Upper lobe of left lung (tissue), 6 donors: ENCODE results near the gene SLC6A16. TPM values are rescaled to one million over a fixed set of nuclear protein-coding genes. Genes with fewer than 3 reads are reported as not detected.

Experiments used
- ATAC-seq, 2 donors: fragments of 200-7000 bp; cut with Tn5 transposase; one replicate each; pipeline ENCODE4 v1.9.1; 2022; ENCODE audit warnings: mild to moderate bottlenecking in 2 of 2, moderate library complexity in 2 of 2; ENCODE audit not compliant: low FRiP score in 2 of 2
- DNase-seq, 2 donors: peaks; one replicate each; pipeline ENCODE4 v3.0.0-alpha.2; 2019 to 2020
- H3K27ac ChIP-seq, 4 donors: fragments of 200-600 bp; sonication (generic); one replicate each; pipeline ENCODE4 v1.5.1; 2016 to 2019
- H3K27me3 ChIP-seq, 4 donors: fragments of 200-600 bp; sonication (generic); one replicate each; pipeline ENCODE4 v1.5.1; 2017 to 2019
- H3K36me3 ChIP-seq, 4 donors: fragments of 200-600 bp; sonication (generic); one replicate each; pipeline ENCODE4 v1.5.1; 2016 to 2019
- H3K4me1 ChIP-seq, 4 donors: fragments of 200-600 bp; sonication (generic); one replicate each; pipeline ENCODE4 v1.5.1; 2018 to 2019
- H3K4me3 ChIP-seq, 4 donors: fragments of 200-600 bp; sonication (generic); one replicate each; pipeline ENCODE4 v1.5.1; 2017 to 2019; ENCODE audit warnings: mild to moderate bottlenecking in 2 of 4, moderate library complexity in 1 of 4
- H3K9me3 ChIP-seq, 4 donors: fragments of 200-600 bp; sonication (generic); one replicate each; pipeline ENCODE4 v1.5.1; 2018 to 2019
- EP300 ChIP-seq, 4 donors: sonication (generic); formaldehyde crosslinking; IDR thresholded peaks; one replicate each; pipeline ENCODE4 v1.5.1; 2017; ENCODE audit warnings: antibody characterized with exemption in 4 of 4, control low read depth in 2 of 4
- POLR2A ChIP-seq, 4 donors: fragments of 450-650 bp; IDR thresholded peaks; one replicate each; pipeline ENCODE4 v1.5.1; 2016 to 2017; ENCODE audit warnings: antibody characterized with exemption in 4 of 4, mild to moderate bottlenecking in 2 of 4
- POLR2AphosphoS5 ChIP-seq, 2 donors: sonication (generic); formaldehyde crosslinking; IDR thresholded peaks; one replicate each; pipeline ENCODE4 v1.5.1; 2017; ENCODE audit warnings: antibody characterized with exemption in 2 of 2
- WGBS, 2 donors: methylation state at CpG; one replicate each; pipeline ENCODE4 v1.1.5; 2017 to 2018; 5-methylcytosine and 5-hydroxymethylcytosine counted together
- total RNA-seq, 6 donors: library from RNA; depleted of rRNA in 4 of 6; stranded (reverse); fragments of >200 nt in 4 of 6; gene quantifications; one replicate each; pipeline versions ENCODE4 v1.1.0 to v1.2.1, GENCODE V29; 2016 to 2021
- TF ChIP-seq, protein P1 (sequence below), 6 experiments: fragments of 450-650 bp in 4 of 6; fragments of 200-600 bp in 2 of 6; sonication (generic) in 2 of 6; IDR thresholded peaks; one replicate each; pipeline ENCODE4 v1.5.1; 2016 to 2019; ENCODE audit warnings: antibody characterized with exemption in 6 of 6
- donor health status: DM: no; HTN: no; CAD: no; lungs with moderate emphysema.
- donor health status: DM: no; HTN: yes; CAD: no; lungs with severe emphysema.

The SLC6A16 gene
- total RNA-seq, 6 donors from 2014 or later: 0.44 to 4.2 (median 2.0) TPM

DNA sequence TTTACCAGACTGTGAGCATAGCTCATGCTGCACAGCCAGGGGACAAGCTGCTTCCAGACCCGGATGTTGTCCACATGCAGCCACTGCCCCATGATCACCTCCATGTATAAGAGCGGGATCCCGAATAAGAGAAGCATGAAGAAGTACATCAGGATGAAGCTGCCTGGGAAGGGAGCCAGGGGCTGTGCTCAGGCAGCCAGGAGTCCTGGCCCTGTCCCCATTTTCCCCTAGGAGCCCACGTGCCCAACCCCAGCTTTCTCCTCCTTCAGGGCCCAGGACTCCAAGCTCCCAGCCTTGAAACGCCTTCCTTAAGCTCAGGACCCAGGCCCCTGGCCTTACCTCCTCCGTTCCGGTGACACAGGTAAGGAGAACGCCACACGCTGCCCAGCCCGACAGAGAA is 69.3 kb downstream of the SLC6A16 start:
- no peaks in the 10 kb centered on the region for H3K36me3 ChIP-seq
- WGBS, 2 donors: 77 to 87% methylated on average over 6 to 9 of the region's 10 CpGs
- no peak for DNase-seq
- H3K4me1 ChIP-seq: no peaks in the 10 kb centered on the region
- peaks cover 0 to 18% (median 11%) of the 10 kb centered on the region in 4 donors for H3K9me3 ChIP-seq
- ATAC-seq: no peak
- no peak overlapping the region for H3K27ac ChIP-seq
- H3K27me3 ChIP-seq: no peaks in the 10 kb centered on the region
- TF ChIP-seq, protein P1, sequence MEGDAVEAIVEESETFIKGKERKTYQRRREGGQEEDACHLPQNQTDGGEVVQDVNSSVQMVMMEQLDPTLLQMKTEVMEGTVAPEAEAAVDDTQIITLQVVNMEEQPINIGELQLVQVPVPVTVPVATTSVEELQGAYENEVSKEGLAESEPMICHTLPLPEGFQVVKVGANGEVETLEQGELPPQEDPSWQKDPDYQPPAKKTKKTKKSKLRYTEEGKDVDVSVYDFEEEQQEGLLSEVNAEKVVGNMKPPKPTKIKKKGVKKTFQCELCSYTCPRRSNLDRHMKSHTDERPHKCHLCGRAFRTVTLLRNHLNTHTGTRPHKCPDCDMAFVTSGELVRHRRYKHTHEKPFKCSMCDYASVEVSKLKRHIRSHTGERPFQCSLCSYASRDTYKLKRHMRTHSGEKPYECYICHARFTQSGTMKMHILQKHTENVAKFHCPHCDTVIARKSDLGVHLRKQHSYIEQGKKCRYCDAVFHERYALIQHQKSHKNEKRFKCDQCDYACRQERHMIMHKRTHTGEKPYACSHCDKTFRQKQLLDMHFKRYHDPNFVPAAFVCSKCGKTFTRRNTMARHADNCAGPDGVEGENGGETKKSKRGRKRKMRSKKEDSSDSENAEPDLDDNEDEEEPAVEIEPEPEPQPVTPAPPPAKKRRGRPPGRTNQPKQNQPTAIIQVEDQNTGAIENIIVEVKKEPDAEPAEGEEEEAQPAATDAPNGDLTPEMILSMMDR (IDR thresholded peaks at IDR 0.05): no peak
- TF ChIP-seq EP300 (IDR thresholded peaks at IDR 0.05): no peak
- TF ChIP-seq POLR2AphosphoS5 (IDR thresholded peaks at IDR 0.05): no peak
- TF ChIP-seq POLR2A (IDR thresholded peaks at IDR 0.05): no peak
- no peak overlapping the region for H3K4me3 ChIP-seq

DNA sequence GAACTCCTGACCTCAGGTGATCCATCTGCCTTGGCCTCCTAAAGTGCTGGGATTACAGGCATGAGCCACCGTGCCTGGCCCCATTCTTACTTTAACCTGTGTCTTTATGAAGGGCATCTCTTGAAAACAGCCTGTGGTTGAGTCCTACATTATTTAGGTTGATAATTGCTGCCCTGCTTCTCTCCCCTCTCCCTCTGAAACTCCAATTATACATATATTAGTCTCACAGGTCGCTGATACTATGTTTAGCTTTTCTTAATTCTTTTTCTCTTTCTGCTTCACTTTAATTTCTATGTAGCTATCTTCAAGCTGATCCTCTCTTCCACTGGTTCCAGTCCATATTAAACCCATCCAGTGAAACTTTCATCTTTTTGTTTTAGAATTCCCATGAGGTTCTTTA is 75.1 kb downstream of the SLC6A16 start:
- no peaks in the 10 kb centered on the region for H3K4me1 ChIP-seq
- H3K27me3 ChIP-seq: no peaks in the 10 kb centered on the region
- DNase-seq (no peak), ATAC-seq (no peak)
- no peak overlapping the region for H3K4me3 ChIP-seq
- H3K27ac ChIP-seq: no peak overlapping the region
- H3K9me3 ChIP-seq: no peaks in the 10 kb centered on the region
- TF ChIP-seq, protein P1 (IDR thresholded peaks at IDR 0.05): no peak
- TF ChIP-seq POLR2A (IDR thresholded peaks at IDR 0.05) (no peak), EP300 (IDR thresholded peaks at IDR 0.05) (no peak), POLR2AphosphoS5 (IDR thresholded peaks at IDR 0.05) (no peak)
- H3K36me3 ChIP-seq: no peaks in the 10 kb centered on the region
- WGBS, 2 donors: 79 to 88% methylated on average over 2 of the region's 2 CpGs

DNA sequence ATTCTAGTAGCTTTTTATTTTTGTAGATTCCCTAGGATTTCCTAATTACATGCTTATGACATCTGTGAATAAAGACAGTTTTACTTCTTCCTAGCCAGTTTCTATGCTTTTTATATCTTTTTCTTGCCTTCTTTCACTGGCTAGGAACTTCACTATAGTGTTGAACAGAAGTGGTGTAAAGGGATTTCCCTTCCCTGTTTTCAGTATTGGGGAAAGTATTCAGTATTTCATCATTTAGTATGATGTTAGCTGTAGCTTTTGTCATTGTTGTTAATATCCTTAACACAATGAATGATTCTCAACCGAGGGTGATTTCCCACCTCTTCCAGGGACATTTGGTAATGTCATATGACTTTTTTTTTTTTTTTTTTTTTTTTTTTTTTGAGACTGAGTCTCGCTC is 77.3 kb downstream of the SLC6A16 start:
- no peaks in the 10 kb centered on the region for H3K36me3 ChIP-seq
- no peak overlapping the region for H3K4me3 ChIP-seq
- no peak for DNase-seq
- H3K27ac ChIP-seq: no peak overlapping the region
- WGBS, 2 donors: 39 to 69% methylated on average over 1 to 2 of the region's 2 CpGs
- no peaks in the 10 kb centered on the region for H3K27me3 ChIP-seq
- no peak for ATAC-seq
- TF ChIP-seq EP300 (IDR thresholded peaks at IDR 0.05) (no peak), POLR2A (IDR thresholded peaks at IDR 0.05) (no peak), POLR2AphosphoS5 (IDR thresholded peaks at IDR 0.05) (no peak)
- TF ChIP-seq, protein P1 (IDR thresholded peaks at IDR 0.05): no peak
- no peaks in the 10 kb centered on the region for H3K9me3 ChIP-seq
- no peaks in the 10 kb centered on the region for H3K4me1 ChIP-seq

DNA sequence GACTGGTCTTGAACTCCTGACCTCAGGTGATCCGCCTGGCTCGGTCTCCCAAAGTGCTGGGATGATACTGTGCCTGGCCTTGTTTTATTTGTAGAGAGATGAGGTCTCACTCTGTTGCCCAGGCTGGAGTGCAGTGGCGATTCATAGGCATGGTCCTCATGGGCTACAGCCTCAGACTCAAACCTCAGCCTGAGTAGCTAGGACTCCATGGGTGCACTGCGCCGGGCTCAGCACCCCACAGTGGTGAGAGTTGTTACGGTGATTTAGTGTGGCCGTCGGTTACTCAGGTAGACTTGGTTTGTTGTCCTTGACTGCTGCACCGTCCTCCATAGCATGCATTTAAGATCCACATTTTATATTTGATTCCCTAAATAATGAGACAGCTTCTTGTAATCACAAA is 80.7 kb downstream of the SLC6A16 start:
- H3K4me3 ChIP-seq: no peak overlapping the region
- TF ChIP-seq POLR2A (IDR thresholded peaks at IDR 0.05): no peak
- TF ChIP-seq EP300 (IDR thresholded peaks at IDR 0.05): no peak
- TF ChIP-seq, protein P1 (IDR thresholded peaks at IDR 0.05): no peak
- no peak for TF ChIP-seq POLR2AphosphoS5 (IDR thresholded peaks at IDR 0.05)
- DNase-seq: no peak
- H3K27me3 ChIP-seq: no peaks in the 10 kb centered on the region
- H3K36me3 ChIP-seq: no peaks in the 10 kb centered on the region
- 91 to 100% methylated on average over 4 to 9 of the region's 9 CpGs for WGBS, 2 donors
- no peak overlapping the region for H3K27ac ChIP-seq
- H3K4me1 ChIP-seq: no peaks in the 10 kb centered on the region
- no peak for ATAC-seq
- H3K9me3 ChIP-seq: no peaks in the 10 kb centered on the region

DNA sequence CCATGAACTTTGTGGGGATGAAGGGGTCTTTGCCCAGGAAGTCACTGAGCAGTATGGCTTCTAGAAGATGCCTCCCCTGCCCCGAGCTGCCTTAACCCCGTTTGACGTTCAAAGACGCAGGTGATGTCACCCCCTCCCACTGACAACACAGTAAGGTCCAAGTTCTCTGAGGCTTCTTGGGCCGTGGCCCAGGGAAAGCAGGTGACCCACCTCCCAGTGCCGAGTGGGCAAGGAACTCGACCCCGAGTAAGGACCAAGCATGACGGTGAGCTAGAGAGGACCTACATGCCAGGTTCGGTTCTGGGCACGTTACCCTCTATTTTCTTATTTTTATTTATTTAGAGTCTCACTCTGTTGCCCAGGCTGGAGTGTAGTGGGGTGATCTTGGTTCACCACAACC is 81.3 kb downstream of the SLC6A16 start:
- H3K27ac ChIP-seq: no peak overlapping the region
- no peaks in the 10 kb centered on the region for H3K9me3 ChIP-seq
- no peak for DNase-seq
- H3K27me3 ChIP-seq: no peaks in the 10 kb centered on the region
- H3K4me3 ChIP-seq: no peak overlapping the region
- H3K4me1 ChIP-seq: no peaks in the 10 kb centered on the region
- TF ChIP-seq, protein P1 (IDR thresholded peaks at IDR 0.05): no peak
- TF ChIP-seq POLR2A (IDR thresholded peaks at IDR 0.05) (no peak), EP300 (IDR thresholded peaks at IDR 0.05) (no peak), POLR2AphosphoS5 (IDR thresholded peaks at IDR 0.05) (no peak)
- H3K36me3 ChIP-seq: no peaks in the 10 kb centered on the region
- 81 to 83% methylated on average over 11 of the region's 11 CpGs for WGBS, 2 donors
- ATAC-seq: peak in 1 of 2 donors; percentile 55
